HepG2 (cell line): ENCODE data around the gene MRPL28. TPM values are rescaled to one million over a fixed set of nuclear protein-coding genes. Genes with fewer than 3 reads are reported as not detected.

ENCODE experiments used
- FLYWCH1 ChIP-seq: sonication (generic); formaldehyde crosslinking; IDR thresholded peaks from 2 replicates; pipeline ENCODE4 v1.8.1; 2023; ENCODE audit warnings: mild to moderate bottlenecking, missing genetic modification reagents
- ISL2 ChIP-seq: sonication (generic); formaldehyde crosslinking; IDR thresholded peaks from 2 replicates; pipeline ENCODE4 v1.5.0; 2020; ENCODE audit warnings: missing genetic modification reagents
- KDM2A ChIP-seq: sonication (generic); formaldehyde crosslinking; IDR thresholded peaks from 2 replicates; pipeline ENCODE4 v1.4.0; 2020; ENCODE audit warnings: low read depth, missing genetic modification reagents, borderline replicate concordance
- KLF16 ChIP-seq, 2 experiments: sonication (generic) in 1 of 2; formaldehyde crosslinking in 1 of 2; IDR thresholded peaks; 2 replicates each; pipeline versions ENCODE4 v1.6.1 to v1.8.0; 2016 to 2023; ENCODE audit warnings: missing genetic modification reagents in 2 of 2, missing compliant biosample characterization in 1 of 2
- NCOA2 ChIP-seq: sonication (generic); formaldehyde crosslinking; IDR thresholded peaks from 2 replicates; pipeline ENCODE4 v1.8.0; 2022; ENCODE audit warnings: inconsistent platforms
- RAD21 ChIP-seq: fragments of 450-650 bp; formaldehyde crosslinking; IDR thresholded peaks from 2 replicates; pipeline ENCODE4 v1.5.0; 2020; ENCODE audit warnings: mild to moderate bottlenecking
- SMYD3 ChIP-seq: sonication (generic); formaldehyde crosslinking; IDR thresholded peaks from 2 replicates; pipeline ENCODE4 v1.8.1; 2023; ENCODE audit warnings: mild to moderate bottlenecking, missing genetic modification reagents
- SNAPC2 ChIP-seq: sonication (generic); formaldehyde crosslinking; IDR thresholded peaks from 2 replicates; pipeline ENCODE4 v1.8.1; 2022; ENCODE audit warnings: mild to moderate bottlenecking, missing genetic modification reagents
- SOX6 ChIP-seq, 2 experiments: fragments of 450-650 bp in 1 of 2; sonication (generic) in 1 of 2; formaldehyde crosslinking in 1 of 2; IDR thresholded peaks; 2 replicates each; pipeline versions ENCODE4 v1.4.0 to v1.6.1; 2017 to 2020; ENCODE audit warnings: antibody characterized with exemption in 1 of 2, mild to moderate bottlenecking in 1 of 2, missing genetic modification reagents in 1 of 2
- SP140L ChIP-seq: sonication (generic); formaldehyde crosslinking; IDR thresholded peaks from 2 replicates; pipeline ENCODE4 v1.4.0; 2020; ENCODE audit warnings: missing genetic modification reagents, borderline replicate concordance
- SP5 ChIP-seq: IDR thresholded peaks from 2 replicates; pipeline ENCODE4 v1.6.1; 2016; ENCODE audit warnings: low read depth, borderline replicate concordance
- SPEN ChIP-seq: sonication (generic); formaldehyde crosslinking; IDR thresholded peaks from 2 replicates; pipeline ENCODE4 v1.5.1; 2020; ENCODE audit warnings: low read depth, mild to moderate bottlenecking, missing genetic modification reagents
- ZNF10 ChIP-seq: sonication (generic); formaldehyde crosslinking; IDR thresholded peaks from 2 replicates; pipeline ENCODE4 v1.4.0; 2020; ENCODE audit warnings: mild to moderate bottlenecking, low read depth, missing genetic modification reagents, borderline replicate concordance
- ZNF343 ChIP-seq: sonication (generic); formaldehyde crosslinking; IDR thresholded peaks from 2 replicates; pipeline ENCODE4 v1.4.0; 2020; ENCODE audit warnings: mild to moderate bottlenecking, missing genetic modification reagents
- ZNF382 ChIP-seq: sonication (generic); formaldehyde crosslinking; IDR thresholded peaks from 2 replicates; pipeline ENCODE4 v1.5.0; 2020; ENCODE audit warnings: missing genetic modification reagents, mild to moderate bottlenecking, borderline replicate concordance
- ZNF460 ChIP-seq: sonication (generic); formaldehyde crosslinking; IDR thresholded peaks from 2 replicates; pipeline ENCODE4 v1.5.1; 2020; ENCODE audit warnings: missing genetic modification reagents, mild to moderate bottlenecking, borderline replicate concordance
- ZNF703 ChIP-seq: sonication (generic); formaldehyde crosslinking; IDR thresholded peaks from 2 replicates; pipeline ENCODE4 v1.5.1; 2020; ENCODE audit warnings: missing genetic modification reagents, mild to moderate bottlenecking, moderate library complexity, borderline replicate concordance
- ZNF850 ChIP-seq: sonication (generic); formaldehyde crosslinking; conservative IDR thresholded peaks from 2 replicates; pipeline ENCODE4 v1.9.0; 2021; ENCODE audit warnings: mild to moderate bottlenecking, missing genetic modification reagents
- ZNF891 ChIP-seq: sonication (generic); formaldehyde crosslinking; IDR thresholded peaks from 2 replicates; pipeline ENCODE4 v1.5.0; 2020; ENCODE audit warnings: mild to moderate bottlenecking, missing genetic modification reagents
- polyA plus RNA-seq, 8 experiments: library from polyadenylated mRNA; depleted of rRNA in 3 of 8; stranded (reverse) in 7 of 8; unstranded in 1 of 8; fragments of >200 nt; fragmentation: Illumina TruSeq in 4 of 8; extraction: Trizol in 4 of 8; gene quantifications; 2 replicates each; pipeline versions ENCODE4 v1.2.1 to v1.2.3, GENCODE V29; 2011 to 2016; ENCODE audit warnings: low read depth in 4 of 8, missing spikeins in 1 of 8, mixed read lengths in 1 of 8; ENCODE audit not compliant: insufficient read depth in 1 of 8
- total RNA-seq, 5 experiments: library from RNA; depleted of rRNA; stranded (reverse); fragments of >200 nt; fragmentation: Illumina TruSeq; extraction: Trizol; gene quantifications; 2 replicates each; pipeline ENCODE4 v1.2.3, GENCODE V29; 2016; ENCODE audit warnings: low read depth in 1 of 5
- TF ChIP-seq, protein P1 (sequence below): sonication (generic); formaldehyde crosslinking; IDR thresholded peaks from 2 replicates; pipeline ENCODE4 v1.4.0; 2020; ENCODE audit warnings: mild to moderate bottlenecking, missing genetic modification reagents
- TF ChIP-seq, protein P2 (sequence below): sonication (generic); formaldehyde crosslinking; conservative IDR thresholded peaks from 2 replicates; pipeline ENCODE4 v1.4.0; 2020; ENCODE audit warnings: missing genetic modification reagents
- TF ChIP-seq, protein P3 (sequence below): sonication (generic); formaldehyde crosslinking; IDR thresholded peaks from 2 replicates; pipeline ENCODE4 v1.5.1; 2020; ENCODE audit warnings: mild to moderate bottlenecking, moderate library complexity, missing genetic modification reagents
- TF ChIP-seq, protein P4 (sequence below): sonication (generic); formaldehyde crosslinking; IDR thresholded peaks from 2 replicates; pipeline ENCODE4 v1.4.0; 2020; ENCODE audit warnings: missing genetic modification reagents

The MRPL28 gene
- total and polyA plus RNA-seq, 2 of the 13 experiments (the other 11 are each of a cell fraction or from before 2014, with no cell fraction given), result 114 to 135 TPM

DNA sequence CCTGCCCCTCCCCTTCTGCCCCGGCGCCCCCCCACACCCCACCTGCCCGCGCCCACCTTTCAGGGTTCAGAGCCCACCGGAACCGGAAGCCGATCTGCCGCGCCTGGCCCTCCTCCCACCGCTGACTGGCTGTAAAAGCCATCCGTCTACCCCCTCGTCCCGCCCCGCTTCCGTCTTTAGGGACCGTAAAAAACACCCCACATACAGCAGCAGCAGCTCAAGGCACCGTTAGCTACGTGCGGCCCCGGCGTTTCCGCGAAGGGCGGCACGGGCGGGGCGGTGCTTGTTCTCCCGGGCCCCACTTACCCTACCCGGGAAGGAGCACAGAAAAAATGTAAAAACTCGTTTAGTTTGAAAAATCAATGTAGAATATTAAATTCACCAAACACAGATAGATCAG is at the start of gene MRPL28 (continued):
- TF ChIP-seq, protein P1, sequence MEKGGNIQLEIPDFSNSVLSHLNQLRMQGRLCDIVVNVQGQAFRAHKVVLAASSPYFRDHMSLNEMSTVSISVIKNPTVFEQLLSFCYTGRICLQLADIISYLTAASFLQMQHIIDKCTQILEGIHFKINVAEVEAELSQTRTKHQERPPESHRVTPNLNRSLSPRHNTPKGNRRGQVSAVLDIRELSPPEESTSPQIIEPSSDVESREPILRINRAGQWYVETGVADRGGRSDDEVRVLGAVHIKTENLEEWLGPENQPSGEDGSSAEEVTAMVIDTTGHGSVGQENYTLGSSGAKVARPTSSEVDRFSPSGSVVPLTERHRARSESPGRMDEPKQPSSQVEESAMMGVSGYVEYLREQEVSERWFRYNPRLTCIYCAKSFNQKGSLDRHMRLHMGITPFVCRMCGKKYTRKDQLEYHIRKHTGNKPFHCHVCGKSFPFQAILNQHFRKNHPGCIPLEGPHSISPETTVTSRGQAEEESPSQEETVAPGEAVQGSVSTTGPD (CRISPR knock-in tag), result no peak
- no peak for TF ChIP-seq SOX6 (IDR thresholded peaks at IDR 0.05)
- TF ChIP-seq SOX6 (CRISPR knock-in tag; IDR thresholded peaks at IDR 0.05), result no peak
- TF ChIP-seq SP140L, result no peak
- TF ChIP-seq ZNF10 (CRISPR knock-in tag), result no peak
- peak; percentile 51; the same call in 1 of the 2 replicates for TF ChIP-seq SP5 (CRISPR knock-in tag)
- TF ChIP-seq SMYD3 (CRISPR knock-in tag), result no peak
- TF ChIP-seq, protein P2, sequence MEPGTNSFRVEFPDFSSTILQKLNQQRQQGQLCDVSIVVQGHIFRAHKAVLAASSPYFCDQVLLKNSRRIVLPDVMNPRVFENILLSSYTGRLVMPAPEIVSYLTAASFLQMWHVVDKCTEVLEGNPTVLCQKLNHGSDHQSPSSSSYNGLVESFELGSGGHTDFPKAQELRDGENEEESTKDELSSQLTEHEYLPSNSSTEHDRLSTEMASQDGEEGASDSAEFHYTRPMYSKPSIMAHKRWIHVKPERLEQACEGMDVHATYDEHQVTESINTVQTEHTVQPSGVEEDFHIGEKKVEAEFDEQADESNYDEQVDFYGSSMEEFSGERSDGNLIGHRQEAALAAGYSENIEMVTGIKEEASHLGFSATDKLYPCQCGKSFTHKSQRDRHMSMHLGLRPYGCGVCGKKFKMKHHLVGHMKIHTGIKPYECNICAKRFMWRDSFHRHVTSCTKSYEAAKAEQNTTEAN (CRISPR knock-in tag), result no peak
- TF ChIP-seq KDM2A (CRISPR knock-in tag), result peak; percentile 99
- TF ChIP-seq, protein P3, sequence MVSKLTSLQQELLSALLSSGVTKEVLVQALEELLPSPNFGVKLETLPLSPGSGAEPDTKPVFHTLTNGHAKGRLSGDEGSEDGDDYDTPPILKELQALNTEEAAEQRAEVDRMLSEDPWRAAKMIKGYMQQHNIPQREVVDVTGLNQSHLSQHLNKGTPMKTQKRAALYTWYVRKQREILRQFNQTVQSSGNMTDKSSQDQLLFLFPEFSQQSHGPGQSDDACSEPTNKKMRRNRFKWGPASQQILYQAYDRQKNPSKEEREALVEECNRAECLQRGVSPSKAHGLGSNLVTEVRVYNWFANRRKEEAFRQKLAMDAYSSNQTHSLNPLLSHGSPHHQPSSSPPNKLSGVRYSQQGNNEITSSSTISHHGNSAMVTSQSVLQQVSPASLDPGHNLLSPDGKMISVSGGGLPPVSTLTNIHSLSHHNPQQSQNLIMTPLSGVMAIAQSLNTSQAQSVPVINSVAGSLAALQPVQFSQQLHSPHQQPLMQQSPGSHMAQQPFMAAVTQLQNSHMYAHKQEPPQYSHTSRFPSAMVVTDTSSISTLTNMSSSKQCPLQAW (CRISPR knock-in tag), result peak; percentile 48; the same call in 1 of the 2 replicates
- no peak for TF ChIP-seq ZNF343 (CRISPR knock-in tag)
- 0 out of 2 replicates have a peak, but pooled peaks have one; percentile 23 for TF ChIP-seq NCOA2
- TF ChIP-seq ZNF891, result no peak
- TF ChIP-seq RAD21 (CRISPR knock-in tag), result no peak
- no peak for TF ChIP-seq ZNF703 (CRISPR knock-in tag)
- TF ChIP-seq SPEN (CRISPR knock-in tag), result no peak; the same call in 1 of the 2 replicates
- TF ChIP-seq SNAPC2 (CRISPR knock-in tag), result no peak
- TF ChIP-seq, protein P4, sequence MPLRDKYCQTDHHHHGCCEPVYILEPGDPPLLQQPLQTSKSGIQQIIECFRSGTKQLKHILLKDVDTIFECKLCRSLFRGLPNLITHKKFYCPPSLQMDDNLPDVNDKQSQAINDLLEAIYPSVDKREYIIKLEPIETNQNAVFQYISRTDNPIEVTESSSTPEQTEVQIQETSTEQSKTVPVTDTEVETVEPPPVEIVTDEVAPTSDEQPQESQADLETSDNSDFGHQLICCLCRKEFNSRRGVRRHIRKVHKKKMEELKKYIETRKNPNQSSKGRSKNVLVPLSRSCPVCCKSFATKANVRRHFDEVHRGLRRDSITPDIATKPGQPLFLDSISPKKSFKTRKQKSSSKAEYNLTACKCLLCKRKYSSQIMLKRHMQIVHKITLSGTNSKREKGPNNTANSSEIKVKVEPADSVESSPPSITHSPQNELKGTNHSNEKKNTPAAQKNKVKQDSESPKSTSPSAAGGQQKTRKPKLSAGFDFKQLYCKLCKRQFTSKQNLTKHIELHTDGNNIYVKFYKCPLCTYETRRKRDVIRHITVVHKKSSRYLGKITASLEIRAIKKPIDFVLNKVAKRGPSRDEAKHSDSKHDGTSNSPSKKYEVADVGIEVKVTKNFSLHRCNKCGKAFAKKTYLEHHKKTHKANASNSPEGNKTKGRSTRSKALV (CRISPR knock-in tag), result no peak
- TF ChIP-seq ISL2 (CRISPR knock-in tag), result 0 out of 2 replicates have a peak, but pooled peaks have one; percentile 9
- no peak for TF ChIP-seq ZNF460 (CRISPR knock-in tag)
- no peak for TF ChIP-seq FLYWCH1 (CRISPR knock-in tag)
- no peak for TF ChIP-seq ZNF850 (CRISPR knock-in tag)
- TF ChIP-seq ZNF382 (CRISPR knock-in tag), result no peak
- no peak for TF ChIP-seq KLF16 (CRISPR knock-in tag; IDR thresholded peaks at IDR 0.05)
